A549 (cell line): ENCODE measurements around the gene DVL1. TPM values are rescaled to one million over a fixed set of nuclear protein-coding genes. Genes with fewer than 3 reads are reported as not detected.
A peak's percentile ranks its signal among the peaks of the same experiment; 100 is the strongest.

Experiments
- ATAC-seq, 2 experiments: fragments of 200-7000 bp in 1 of 2; fragments of >200 bp in 1 of 2; cut with Nextera tagmentation in 1 of 2; cut with Tn5 transposase in 1 of 2; 3 replicates each; pipeline versions ENCODE4 v1.8.0 to v1.9.1; 2018 to 2020; ENCODE audit warnings: mild to moderate bottlenecking in 1 of 2, moderate library complexity in 1 of 2
- CTCF ChIA-PET: fragments of 300-600 bp; sonication (Branson Sonifier 250); formaldehyde crosslinking; extraction: SDS; loops from one replicate; lab custom pipeline; 2021; ENCODE audit warnings: antibody characterized with exemption, inconsistent platforms; lab: Yijun Ruan, JAX
- POLR2A ChIA-PET: fragments of 350-600 bp; formaldehyde crosslinking; extraction: SDS; loops from one replicate; lab custom pipeline; 2021; ENCODE audit warnings: antibody characterized with exemption, inconsistent platforms; lab: Yijun Ruan, JAX
- DNase-seq, 2 experiments: peaks; one replicate each; pipeline versions ENCODE4 v3.0.0 to v3.0.0-alpha.2; 2011 to 2016; ENCODE audit warnings: low read depth in 1 of 2, low spot score in 1 of 2
- FAIRE-seq: peaks from 2 replicates; lab custom pipeline; 2011; peaks lifted over from hg19 to GRCh38; lab: Jason Lieb, UNC
- H3K27ac ChIP-seq, 2 experiments: fragments of >200 bp; sonication (Bioruptor Twin); formaldehyde crosslinking; 3 replicates each; pipeline ENCODE4 v1.5.1; 2016 to 2017
- H3K4me1 ChIP-seq: fragments of >200 bp; sonication (Bioruptor Twin); formaldehyde crosslinking; 3 replicates; pipeline ENCODE4 v1.6.1; 2016
- H3K4me2 ChIP-seq: fragments of >200 bp; sonication (Bioruptor Twin); formaldehyde crosslinking; 3 replicates; pipeline ENCODE4 v1.6.1; 2016
- H3K4me3 ChIP-seq: fragments of >200 bp; sonication (Bioruptor Twin); formaldehyde crosslinking; 3 replicates; pipeline ENCODE4 v1.5.1; 2016
- H3K9me3 ChIP-seq: fragments of >200 bp; sonication (Bioruptor Twin); formaldehyde crosslinking; 3 replicates; pipeline ENCODE4 v1.6.1; 2016
- CEBPB ChIP-seq, 2 experiments: fragments of >200 bp in 1 of 2; sonication (Bioruptor Twin) in 1 of 2; formaldehyde crosslinking in 1 of 2; IDR thresholded peaks; 2 replicates each; pipeline ENCODE4 v1.6.1; 2012 to 2016
- CHD2 ChIP-seq: fragments of 150-350 bp; IDR thresholded peaks from 2 replicates; pipeline ENCODE4 v1.6.1; 2014; ENCODE audit warnings: low read length; ENCODE audit not compliant: partially characterized antibody
- EHMT2 ChIP-seq: fragments of 200-600 bp; sonication (generic); IDR thresholded peaks from 2 replicates; pipeline ENCODE4 v1.6.1; 2016; ENCODE audit warnings: antibody characterized with exemption, low read depth, mild to moderate bottlenecking, moderate library complexity
- EP300 ChIP-seq, 2 experiments: fragments of >200 bp; sonication (Bioruptor Twin); formaldehyde crosslinking; IDR thresholded peaks; 2 replicates in 1 of 2; 3 replicates in 1 of 2; pipeline ENCODE4 v1.6.1; 2016 to 2017
- ESRRA ChIP-seq: fragments of 150-350 bp; IDR thresholded peaks from 2 replicates; pipeline ENCODE4 v1.6.1; 2014; ENCODE audit warnings: mild to moderate bottlenecking, low read length, borderline replicate concordance
- FOSL2 ChIP-seq, 2 experiments: fragments of 450-650 bp in 1 of 2; fragments of >200 bp in 1 of 2; sonication (Bioruptor Twin) in 1 of 2; formaldehyde crosslinking; IDR thresholded peaks; 2 replicates each; pipeline versions ENCODE4 v1.5.0 to v1.6.1; 2016 to 2020; ENCODE audit warnings: mild to moderate bottlenecking in 1 of 2, moderate library complexity in 1 of 2
- FOXS1 ChIP-seq: fragments of 250-450 bp; sonication (Bioruptor Pico); IDR thresholded peaks from 2 replicates; pipeline ENCODE4 v1.5.0; 2020; ENCODE audit warnings: mild to moderate bottlenecking, moderate library complexity
- GATA3 ChIP-seq: IDR thresholded peaks from 2 replicates; pipeline ENCODE4 v1.6.1; 2012; ENCODE audit warnings: borderline replicate concordance
- HDAC2 ChIP-seq: fragments of 200-600 bp; sonication (generic); IDR thresholded peaks from 2 replicates; pipeline ENCODE4 v1.6.1; 2016
- HEYL ChIP-seq: fragments of 250-450 bp; sonication (Bioruptor Pico); IDR thresholded peaks from 2 replicates; pipeline ENCODE4 v1.8.0; 2021; ENCODE audit warnings: mild to moderate bottlenecking, moderate library complexity
- HOXA7 ChIP-seq: fragments of 250-450 bp; sonication (Bioruptor Pico); IDR thresholded peaks from 2 replicates; pipeline ENCODE4 v1.5.0; 2020; ENCODE audit warnings: mild to moderate bottlenecking, moderate library complexity
- HOXB13 ChIP-seq: fragments of 250-450 bp; sonication (Bioruptor Pico); IDR thresholded peaks from 2 replicates; pipeline ENCODE4 v1.5.0; 2020; ENCODE audit warnings: low read depth, mild to moderate bottlenecking, moderate library complexity
- HOXB5 ChIP-seq: fragments of 250-450 bp; sonication (Bioruptor Pico); IDR thresholded peaks from 2 replicates; pipeline ENCODE4 v1.5.0; 2020; ENCODE audit warnings: mild to moderate bottlenecking, moderate library complexity
- JUN ChIP-seq, 2 experiments: fragments of >200 bp; sonication (Bioruptor Twin); formaldehyde crosslinking; IDR thresholded peaks; 2 replicates in 1 of 2; 3 replicates in 1 of 2; pipeline ENCODE4 v1.6.1; 2016 to 2017
- JUNB ChIP-seq: fragments of >200 bp; sonication (Bioruptor Twin); formaldehyde crosslinking; IDR thresholded peaks from 2 replicates; pipeline ENCODE4 v1.6.1; 2016
- MAZ ChIP-seq: fragments of 150-350 bp; IDR thresholded peaks from 2 replicates; pipeline ENCODE4 v1.6.1; 2014; ENCODE audit warnings: antibody characterized with exemption, low read depth, low read length, borderline replicate concordance
- NFE2L2 ChIP-seq: fragments of 150-350 bp; conservative IDR thresholded peaks from 2 replicates; pipeline ENCODE4 v1.6.1; 2014; ENCODE audit warnings: low read length
- NPAS2 ChIP-seq: fragments of 250-450 bp; sonication (Bioruptor Pico); IDR thresholded peaks from 2 replicates; pipeline ENCODE4 v1.8.0; 2022; ENCODE audit warnings: mild to moderate bottlenecking, moderate library complexity, borderline replicate concordance
- RAD21 ChIP-seq, 2 experiments: fragments of >200 bp in 1 of 2; sonication (Bioruptor Twin) in 1 of 2; formaldehyde crosslinking in 1 of 2; IDR thresholded peaks in 1 of 2; conservative IDR thresholded peaks in 1 of 2; 2 replicates in 1 of 2; 3 replicates in 1 of 2; pipeline ENCODE4 v1.6.1; 2012 to 2018; ENCODE audit warnings: inconsistent platforms in 1 of 2
- RCOR1 ChIP-seq: fragments of 150-350 bp; IDR thresholded peaks from 2 replicates; pipeline ENCODE4 v1.6.1; 2014; ENCODE audit warnings: antibody characterized with exemption, low read length, low read depth
- RFX5 ChIP-seq: fragments of 450-650 bp; IDR thresholded peaks from 2 replicates; pipeline ENCODE4 v1.7.1; 2014; ENCODE audit warnings: antibody characterized with exemption, mild to moderate bottlenecking, moderate library complexity
- RNF2 ChIP-seq: fragments of 200-600 bp; sonication (generic); IDR thresholded peaks from 2 replicates; pipeline ENCODE4 v1.6.1; 2016; ENCODE audit warnings: low read depth, mild to moderate bottlenecking, antibody characterized with exemption, moderate library complexity, borderline replicate concordance
- SMC3 ChIP-seq: fragments of >200 bp; sonication (Bioruptor Twin); formaldehyde crosslinking; IDR thresholded peaks from 3 replicates; pipeline ENCODE4 v1.6.1; 2018; ENCODE audit warnings: inconsistent platforms
- ZC3H11A ChIP-seq: fragments of 450-650 bp; IDR thresholded peaks from 2 replicates; pipeline ENCODE4 v1.6.1; 2014; ENCODE audit warnings: antibody characterized with exemption, mild to moderate bottlenecking
- ZFP36 ChIP-seq: fragments of 450-650 bp; IDR thresholded peaks from 2 replicates; pipeline ENCODE4 v1.6.1; 2014; ENCODE audit warnings: borderline replicate concordance; ENCODE audit not compliant: partially characterized antibody
- WGBS: methylation state at CpG from one replicate; pipeline ENCODE4 v1.1.6; 2017; ENCODE audit errors: missing lambda C conversion rate; 5-methylcytosine and 5-hydroxymethylcytosine counted together
- polyA plus RNA-seq, 4 experiments: library from polyadenylated mRNA; depleted of rRNA in 3 of 4; stranded (reverse); fragments of >200 nt; fragmentation: RNase III in 1 of 4; extraction: RNeasy Plus Mini Kit Qiagen cat#74134 plus additional on column Dnase treatment in 1 of 4; gene quantifications; 2 replicates in 3 of 4; 3 replicates in 1 of 4; pipeline ENCODE4 v1.2.3, GENCODE V29; 2011 to 2017
- TF ChIP-seq, protein P1 (sequence below): fragments of >200 bp; sonication (Bioruptor Twin); formaldehyde crosslinking; IDR thresholded peaks from 2 replicates; pipeline ENCODE4 v1.6.1; 2016
- TF ChIP-seq, protein P2 (sequence below): fragments of 150-350 bp; IDR thresholded peaks from 2 replicates; pipeline ENCODE4 v1.6.1; 2014; ENCODE audit warnings: low read depth, mild to moderate bottlenecking, low read length
- TF ChIP-seq, protein P3 (sequence below): IDR thresholded peaks from 2 replicates; pipeline ENCODE4 v1.6.1; 2012
- TF ChIP-seq, protein P4 (sequence below): IDR thresholded peaks from 2 replicates; pipeline ENCODE4 v1.6.1; 2012; ENCODE audit warnings: low read depth, borderline replicate concordance
- TF ChIP-seq, protein P5 (sequence below): fragments of 250-450 bp; sonication (Bioruptor Pico); IDR thresholded peaks from 2 replicates; pipeline ENCODE4 v1.5.0; 2020; ENCODE audit warnings: low read depth, mild to moderate bottlenecking, moderate library complexity

Gene DVL1
- polyA plus RNA-seq, 2 of the 4 experiments (the other 2 are of a cell fraction), result 12.1 to 48.3 TPM

DNA sequence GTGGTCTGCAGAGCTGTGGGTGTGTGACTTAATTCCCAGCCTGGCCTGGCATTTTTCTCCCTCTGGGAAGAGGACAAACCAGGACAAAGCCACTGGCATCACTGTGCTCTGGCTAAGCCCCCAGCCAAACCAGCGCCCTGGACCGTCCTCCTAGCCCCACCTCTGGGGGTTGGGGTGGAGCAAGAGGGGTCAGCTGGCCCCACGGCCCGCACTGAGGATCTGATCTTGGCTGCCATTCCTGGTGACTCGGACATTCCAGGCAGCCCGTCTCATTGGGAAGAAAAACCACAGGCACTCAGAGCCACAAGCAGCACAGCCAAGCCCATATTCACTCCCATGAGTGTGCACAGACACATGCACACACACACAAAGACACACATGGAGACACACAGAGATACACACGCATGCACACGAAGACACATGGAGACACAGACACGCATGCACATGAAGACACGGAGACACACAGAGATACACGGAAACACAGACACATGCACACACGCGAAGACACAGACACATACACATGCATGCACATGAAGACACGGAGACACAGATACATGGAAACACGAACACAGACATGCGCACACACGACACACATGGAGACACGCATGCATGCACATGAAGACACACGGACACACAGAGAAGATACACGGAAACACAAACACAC lies 11.4 kb upstream of the DVL1 start:
- peak overlapping the region in 1 of 2 experiments; percentile 81; a peak in 3 of 6 replicates for H3K27ac ChIP-seq
- 67% methylated on average over 17 of the region's 20 CpGs for WGBS

DNA sequence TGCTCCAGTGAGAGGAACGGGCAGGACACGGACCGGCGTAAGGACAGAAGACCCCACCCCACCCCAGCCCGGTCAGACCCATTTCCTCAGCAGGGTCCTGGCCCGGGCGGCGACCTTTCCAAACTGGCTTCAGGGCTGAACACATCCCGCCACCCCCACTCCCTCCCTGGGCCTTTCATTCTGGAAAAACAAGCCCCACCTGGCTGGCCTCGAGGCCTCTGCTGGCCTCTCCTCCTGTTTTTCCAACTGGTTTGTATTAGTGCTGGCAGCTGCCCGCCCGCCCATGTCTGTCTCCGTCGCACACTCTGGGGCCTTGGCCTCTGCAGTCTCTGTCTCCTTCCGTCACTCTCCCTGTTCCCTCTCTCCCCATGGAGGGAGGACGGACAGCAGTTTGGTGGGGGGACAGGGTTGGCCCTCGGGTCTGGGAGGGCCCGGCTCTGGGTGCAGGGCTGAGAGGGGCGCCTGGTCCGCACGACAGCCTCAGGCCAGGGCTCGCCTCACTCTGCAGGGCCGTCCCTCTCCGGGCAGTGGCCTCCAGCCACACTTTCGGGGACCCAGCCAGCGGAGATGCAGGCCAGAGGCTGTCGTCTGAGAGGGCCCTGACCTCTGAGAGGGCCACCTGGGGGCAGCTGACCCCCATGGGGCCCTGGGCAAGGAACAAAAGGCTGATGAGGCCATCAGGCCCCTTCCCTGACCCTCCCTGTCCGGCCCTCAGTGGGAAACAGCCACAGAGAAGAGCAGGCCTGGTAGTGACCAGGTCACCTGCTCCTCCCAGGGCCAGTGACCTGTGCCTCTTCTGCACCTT lies 10.6 kb upstream of the DVL1 start:
- Histone ChIP-seq H3K4me3 (no peak overlapping the region), H3K4me2 (peak overlapping the region; percentile 25; the same call in 1 of the 3 replicates), H3K9me3 (no peaks in the 10 kb centered on the region), H3K4me1 (peaks cover 24% of the 10 kb centered on the region; the same call in 2 of the 3 replicates), H3K27ac (peak overlapping the region in 1 of 2 experiments; percentile 81; a peak in 3 of 6 replicates)
- FAIRE-seq, result no peak
- 87% methylated on average over 11 of the region's 28 CpGs for WGBS
- peak; percentile 3 to 9; a peak in 3 of 6 replicates for ATAC-seq
- ChIA-PET POLR2A (no interaction called here), CTCF (interaction anchor here (2.4 kb wide), 1 partner anchor 12 kb away, joined by 17 read pairs; no protein-coding TSS in a partner anchor)
- no peak for DNase-seq
- TF ChIP-seq FOSL2 (IDR thresholded peaks at IDR 0.05), result no peak
- no peak for TF ChIP-seq FOSL2 (CRISPR knock-in tag; IDR thresholded peaks at IDR 0.05)
- no peak for TF ChIP-seq ZFP36
- no peak for TF ChIP-seq HEYL (CRISPR knock-in tag)
- TF ChIP-seq, protein P1, sequence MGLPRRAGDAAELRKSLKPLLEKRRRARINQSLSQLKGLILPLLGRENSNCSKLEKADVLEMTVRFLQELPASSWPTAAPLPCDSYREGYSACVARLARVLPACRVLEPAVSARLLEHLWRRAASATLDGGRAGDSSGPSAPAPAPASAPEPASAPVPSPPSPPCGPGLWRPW, result no peak
- TF ChIP-seq CHD2, result no peak
- TF ChIP-seq HOXB13 (CRISPR knock-in tag), result no peak
- no peak for TF ChIP-seq RCOR1
- TF ChIP-seq, protein P2, sequence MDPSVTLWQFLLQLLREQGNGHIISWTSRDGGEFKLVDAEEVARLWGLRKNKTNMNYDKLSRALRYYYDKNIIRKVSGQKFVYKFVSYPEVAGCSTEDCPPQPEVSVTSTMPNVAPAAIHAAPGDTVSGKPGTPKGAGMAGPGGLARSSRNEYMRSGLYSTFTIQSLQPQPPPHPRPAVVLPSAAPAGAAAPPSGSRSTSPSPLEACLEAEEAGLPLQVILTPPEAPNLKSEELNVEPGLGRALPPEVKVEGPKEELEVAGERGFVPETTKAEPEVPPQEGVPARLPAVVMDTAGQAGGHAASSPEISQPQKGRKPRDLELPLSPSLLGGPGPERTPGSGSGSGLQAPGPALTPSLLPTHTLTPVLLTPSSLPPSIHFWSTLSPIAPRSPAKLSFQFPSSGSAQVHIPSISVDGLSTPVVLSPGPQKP, result no peak
- TF ChIP-seq JUNB, result no peak
- TF ChIP-seq CEBPB (IDR thresholded peaks at IDR 0.05), result no peak
- no peak for TF ChIP-seq EP300 (IDR thresholded peaks at IDR 0.05)
- no peak for TF ChIP-seq ZC3H11A
- no peak for TF ChIP-seq HDAC2
- TF ChIP-seq FOXS1 (CRISPR knock-in tag), result no peak
- TF ChIP-seq, protein P3, sequence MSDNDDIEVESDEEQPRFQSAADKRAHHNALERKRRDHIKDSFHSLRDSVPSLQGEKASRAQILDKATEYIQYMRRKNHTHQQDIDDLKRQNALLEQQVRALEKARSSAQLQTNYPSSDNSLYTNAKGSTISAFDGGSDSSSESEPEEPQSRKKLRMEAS, result no peak
- no peak for TF ChIP-seq HOXA7 (CRISPR knock-in tag)
- TF ChIP-seq HOXB5 (CRISPR knock-in tag), result no peak
- no peak for TF ChIP-seq MAZ
- no peak for TF ChIP-seq SMC3
- TF ChIP-seq, protein P4, sequence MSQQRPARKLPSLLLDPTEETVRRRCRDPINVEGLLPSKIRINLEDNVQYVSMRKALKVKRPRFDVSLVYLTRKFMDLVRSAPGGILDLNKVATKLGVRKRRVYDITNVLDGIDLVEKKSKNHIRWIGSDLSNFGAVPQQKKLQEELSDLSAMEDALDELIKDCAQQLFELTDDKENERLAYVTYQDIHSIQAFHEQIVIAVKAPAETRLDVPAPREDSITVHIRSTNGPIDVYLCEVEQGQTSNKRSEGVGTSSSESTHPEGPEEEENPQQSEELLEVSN, result no peak

More for the DNA sequence above, 11.4 kb upstream of the DVL1 start:
- ChIA-PET CTCF (interaction anchor here (2.4 kb wide), 1 partner anchor 11 kb away, joined by 17 read pairs; no protein-coding TSS in a partner anchor), POLR2A (no interaction called here)
- TF ChIP-seq, protein P5, sequence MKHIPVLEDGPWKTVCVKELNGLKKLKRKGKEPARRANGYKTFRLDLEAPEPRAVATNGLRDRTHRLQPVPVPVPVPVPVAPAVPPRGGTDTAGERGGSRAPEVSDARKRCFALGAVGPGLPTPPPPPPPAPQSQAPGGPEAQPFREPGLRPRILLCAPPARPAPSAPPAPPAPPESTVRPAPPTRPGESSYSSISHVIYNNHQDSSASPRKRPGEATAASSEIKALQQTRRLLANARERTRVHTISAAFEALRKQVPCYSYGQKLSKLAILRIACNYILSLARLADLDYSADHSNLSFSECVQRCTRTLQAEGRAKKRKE (CRISPR knock-in tag), result no peak
- TF ChIP-seq NPAS2 (CRISPR knock-in tag) (no peak), EHMT2 (no peak), RCOR1 (no peak), RNF2 (no peak), GATA3 (no peak), ESRRA (no peak), NFE2L2 (no peak), EP300 (IDR thresholded peaks at IDR 0.05) (no peak), JUN (IDR thresholded peaks at IDR 0.05) (no peak), RAD21 (conservative IDR thresholded peaks at IDR 0.05 in 1 of 2, IDR thresholded peaks at IDR 0.05 in 1 of 2) (no peak), CHD2 (no peak), FOXS1 (CRISPR knock-in tag) (no peak), RFX5 (no peak), HOXB13 (CRISPR knock-in tag) (no peak)
- TF ChIP-seq, protein P3, result no peak
- peak; percentile 48 to 66; a peak in 5 of 6 replicates for ATAC-seq
- Histone ChIP-seq H3K4me2 (peak overlapping the region; percentile 25; the same call in 1 of the 3 replicates), H3K9me3 (no peaks in the 10 kb centered on the region), H3K4me1 (peaks cover 19% of the 10 kb centered on the region; the same call in 2 of the 3 replicates), H3K4me3 (no peak overlapping the region)
- FAIRE-seq, result no peak
- peak in 1 of 2 experiments; percentile 41 for DNase-seq
